Jurkat, Clone E6-1 (cell line): ENCODE data around the gene ATP13A2.

ENCODE experiments used
- DNase-seq: peaks from one replicate; pipeline ENCODE4 v3.0.0-alpha.2; 2011; ENCODE audit warnings: low read depth, low spot score
- H3K4me3 ChIP-seq: 2 replicates; pipeline ENCODE4 v1.5.1; 2011; ENCODE audit warnings: mild to moderate bottlenecking, low read length, control low read depth, moderate library complexity

The ATP13A2 gene

DNA sequence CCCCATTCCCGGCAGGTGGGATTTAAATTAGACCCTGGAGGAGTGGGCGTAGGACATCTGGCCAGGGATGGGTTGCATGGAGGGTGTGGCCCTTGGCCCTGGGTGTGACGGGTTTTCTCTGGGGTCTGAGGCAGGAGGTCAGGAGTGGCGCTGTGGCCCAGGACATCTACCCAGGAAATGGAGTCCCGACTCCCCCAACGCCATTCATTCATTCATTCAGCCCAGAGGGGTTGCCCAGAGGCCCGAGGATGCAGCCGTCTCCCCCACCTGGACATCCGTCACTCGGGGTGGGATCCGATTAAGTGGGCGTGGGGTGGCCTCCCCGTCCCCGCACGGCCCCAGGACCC is 663 bp downstream of the ATP13A2 start:
- peak overlapping the region; percentile 71 for H3K4me3 ChIP-seq
- no peak for DNase-seq

DNA sequence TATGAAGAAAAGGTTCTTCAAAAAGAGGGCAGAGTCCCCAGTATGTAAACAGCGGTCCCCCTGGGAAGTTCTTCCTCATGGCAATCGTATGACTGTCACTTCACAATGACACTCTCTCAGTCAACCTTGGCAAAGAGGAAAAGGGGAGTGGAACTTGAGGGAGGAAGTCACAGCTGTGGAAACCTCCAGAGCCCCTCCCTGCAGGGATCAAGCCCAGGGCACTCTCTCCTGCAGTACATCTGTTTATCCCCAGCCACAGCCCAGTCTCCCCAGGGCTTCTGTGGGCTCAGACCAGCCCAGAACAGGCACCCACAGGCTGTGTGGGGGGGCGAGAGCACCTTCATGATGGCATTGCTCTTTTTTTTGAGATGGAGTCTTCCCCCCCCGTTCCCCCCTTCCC is 2.0 kb downstream of the ATP13A2 start:
- no peak overlapping the region for H3K4me3 ChIP-seq
- DNase-seq = no peak

DNA sequence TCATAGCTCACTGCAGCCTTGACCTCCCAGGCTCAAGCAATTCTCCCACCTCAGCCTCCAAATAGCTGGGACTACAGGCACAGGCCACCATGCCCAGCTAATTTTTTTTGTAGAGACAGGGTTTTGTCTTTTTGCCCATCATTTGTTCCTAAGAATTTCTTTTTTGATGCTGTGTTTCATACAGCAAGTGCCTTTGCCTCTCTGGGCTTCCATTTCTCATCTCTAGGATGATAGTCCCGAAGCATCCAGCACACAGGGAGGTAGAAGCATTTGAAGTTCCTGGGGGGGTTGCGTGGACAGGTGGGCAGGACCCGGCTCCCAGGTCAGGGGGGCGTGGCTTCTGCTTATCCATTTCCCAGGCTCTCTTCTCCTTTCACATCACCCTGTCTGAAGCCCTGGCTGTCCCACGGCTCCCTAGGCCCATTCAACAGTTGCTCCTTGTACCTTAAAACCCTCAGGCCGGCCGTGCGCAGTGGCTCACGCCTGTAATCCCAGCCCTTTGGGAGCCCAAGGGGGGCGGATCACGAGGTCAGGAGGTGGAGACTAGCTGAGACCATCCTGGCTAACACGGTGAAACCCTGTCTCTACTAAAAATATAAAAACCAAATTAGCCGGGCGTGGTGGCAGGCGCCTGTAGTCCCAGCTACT is 3.4 kb downstream of the ATP13A2 start:
- H3K4me3 ChIP-seq = no peak overlapping the region
- no peak for DNase-seq

- DNase-seq = no peak
- no peak overlapping the region for H3K4me3 ChIP-seq
Observed at GRCh38 chr1:17007121-17007520, 4.6 kb downstream of the ATP13A2 start.

DNA sequence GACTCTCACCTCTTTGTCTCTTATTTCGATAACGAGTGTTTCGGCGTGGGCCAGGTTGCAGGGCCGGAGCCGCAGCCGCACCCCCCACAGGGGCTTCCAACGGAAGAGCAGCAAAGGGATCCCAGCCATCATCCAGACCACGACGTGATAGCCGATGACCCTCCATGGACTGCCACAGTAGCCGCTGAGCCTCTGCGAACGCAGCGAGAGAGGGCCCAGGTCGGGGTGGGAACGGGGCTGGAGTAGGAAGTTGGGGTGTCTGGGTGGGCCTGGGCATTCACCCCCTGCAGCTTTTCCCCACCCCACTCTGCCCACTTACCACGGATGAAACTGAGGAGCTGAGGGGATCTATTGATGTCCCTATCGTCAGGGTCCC is 6.4 kb downstream of the ATP13A2 start:
- no peak overlapping the region for H3K4me3 ChIP-seq
- no peak for DNase-seq

DNA sequence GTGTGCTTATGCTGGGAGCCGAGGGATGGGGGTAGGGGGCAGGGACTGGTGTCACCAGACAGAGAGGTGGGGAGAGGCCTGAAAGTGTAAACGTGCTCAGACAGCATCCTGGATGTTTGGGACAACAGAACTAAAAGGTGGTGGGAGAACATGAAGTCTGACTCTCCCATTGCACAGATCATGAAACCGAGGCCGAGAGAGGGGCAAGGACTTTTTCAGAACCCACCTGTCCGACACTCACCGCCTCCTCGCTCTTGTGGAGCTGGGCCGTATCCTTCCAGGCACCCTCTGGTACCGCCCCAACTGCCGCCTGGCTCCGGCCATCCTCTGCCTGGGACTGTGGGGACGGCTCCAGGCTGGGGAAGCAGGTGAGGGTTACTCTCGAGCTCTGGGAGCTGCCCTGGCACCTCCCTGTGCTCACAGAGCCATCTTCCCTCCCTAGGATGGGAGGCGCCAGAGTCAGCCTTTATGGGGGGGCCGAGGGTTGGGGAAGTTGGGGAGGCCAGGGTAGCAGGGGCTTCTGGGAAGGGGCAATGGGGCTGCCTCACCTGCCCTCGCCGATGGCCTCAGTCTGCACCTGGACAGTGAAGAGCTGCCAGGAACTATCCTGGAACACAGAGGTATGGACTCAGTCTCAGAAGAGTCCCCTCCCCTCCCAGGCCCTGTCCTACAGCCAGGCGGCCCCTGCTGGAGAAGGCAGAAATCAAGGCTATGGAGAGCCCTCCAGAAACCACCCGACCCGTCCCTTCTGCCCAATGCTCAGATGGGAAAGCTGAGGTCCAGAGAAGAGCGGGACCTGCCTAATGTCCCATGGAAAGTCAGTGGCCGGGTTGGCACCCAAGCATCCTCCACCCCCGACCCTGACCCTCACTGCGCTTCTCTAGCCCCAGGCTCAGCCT is 7.0 kb downstream of the ATP13A2 start:
- no peak overlapping the region for H3K4me3 ChIP-seq
- DNase-seq = no peak

- DNase-seq = no peak
Observed at GRCh38 chr1:17002524-17002902, 9.2 kb downstream of the ATP13A2 start.

DNA sequence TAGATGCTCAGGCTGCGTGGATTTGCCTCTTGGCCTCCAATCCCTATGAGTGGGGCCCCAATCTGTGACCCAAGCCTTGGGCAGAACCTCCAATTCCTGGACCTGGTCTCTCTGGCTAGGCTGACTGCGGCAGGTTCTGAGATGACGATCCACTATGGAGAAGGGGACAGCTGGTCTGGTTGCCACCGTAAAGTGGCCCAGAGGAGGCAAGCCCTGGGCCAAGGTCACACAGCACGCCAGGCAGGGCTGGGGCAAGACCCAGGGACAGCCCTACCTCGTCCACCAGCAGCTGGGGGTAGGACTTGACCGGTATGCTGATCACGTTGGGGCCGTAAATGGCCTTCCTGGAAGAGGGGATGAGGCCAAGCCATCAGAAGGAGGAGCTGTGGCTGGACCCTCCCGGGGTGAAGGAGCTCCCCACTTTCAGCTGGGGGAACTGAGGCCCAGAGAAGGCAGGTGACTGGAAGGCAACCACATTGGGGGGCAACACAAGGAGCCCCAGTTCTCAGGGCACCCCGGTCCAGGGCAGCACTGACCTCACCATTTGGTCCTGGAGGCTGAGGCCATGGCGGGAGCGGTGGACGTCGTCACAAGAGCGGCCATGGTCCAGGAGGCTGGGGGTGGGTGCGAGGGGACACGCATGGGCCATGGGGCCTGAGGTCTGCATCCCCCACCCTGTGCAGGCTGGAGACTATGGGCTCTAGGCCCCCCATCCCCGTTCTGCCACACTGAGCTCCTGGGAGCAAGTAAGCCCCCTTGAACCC is 9.8 kb downstream of the ATP13A2 start:
- DNase-seq = no peak
- H3K4me3 ChIP-seq = no peak overlapping the region

More at GRCh38 chr1:17002524-17002902, 9.2 kb downstream of the ATP13A2 start:
- no peak overlapping the region for H3K4me3 ChIP-seq

GRCh38 chr1:16999863-17000262 is 11.9 kb downstream of the ATP13A2 start:
- DNase-seq = no peak
- H3K4me3 ChIP-seq = no peak overlapping the region

DNA sequence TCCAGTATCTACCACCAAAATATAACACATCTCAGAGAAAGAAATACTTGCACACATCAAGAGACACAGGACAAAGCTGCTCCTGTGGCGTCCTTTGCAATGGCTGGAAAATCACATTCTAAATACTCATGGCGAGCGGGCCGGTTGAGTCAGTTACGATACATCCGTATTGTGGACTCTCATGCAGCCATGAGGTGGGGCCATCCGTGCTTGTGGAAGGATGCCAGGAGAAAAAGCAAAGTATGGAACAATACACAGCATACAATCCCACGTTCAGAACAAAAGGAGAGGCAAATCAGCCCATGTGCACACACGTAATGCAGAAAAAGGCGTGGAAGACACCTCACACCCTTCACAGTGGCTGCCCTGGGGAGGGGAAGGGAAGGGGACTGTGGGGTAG is 13.1 kb downstream of the ATP13A2 start:
- no peak overlapping the region for H3K4me3 ChIP-seq
- no peak for DNase-seq

GRCh38 chr1:16996845-16997244 is 14.9 kb downstream of the ATP13A2 start:
- no peak for DNase-seq
- H3K4me3 ChIP-seq = no peak overlapping the region

DNA sequence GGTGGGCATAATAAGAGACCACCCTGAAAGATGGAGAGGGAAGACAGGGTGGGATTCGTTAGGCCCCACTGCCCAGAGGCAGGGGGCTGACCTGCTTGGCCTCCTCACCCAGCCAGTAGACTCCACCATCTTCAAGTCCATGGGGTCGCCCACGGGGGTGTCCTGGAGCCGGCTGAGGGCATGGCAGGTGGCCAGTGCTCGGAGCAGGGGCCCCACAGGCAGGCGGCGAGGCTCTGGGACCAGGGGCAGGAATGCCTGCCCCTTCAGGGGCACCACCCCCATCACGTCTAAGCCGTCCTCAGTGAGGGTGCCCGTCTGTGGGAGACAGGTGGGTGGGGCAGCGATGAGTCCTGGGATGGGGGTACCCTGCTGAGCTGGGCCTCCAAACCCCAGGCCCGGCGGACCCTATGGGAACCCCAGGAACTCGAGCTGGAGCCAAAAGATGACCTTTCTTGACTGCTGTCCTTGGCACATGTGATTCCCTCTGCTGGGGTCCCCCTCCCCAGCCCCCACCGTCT is 18.1 kb downstream of the ATP13A2 start:
- no peak overlapping the region for H3K4me3 ChIP-seq
- no peak for DNase-seq

DNA sequence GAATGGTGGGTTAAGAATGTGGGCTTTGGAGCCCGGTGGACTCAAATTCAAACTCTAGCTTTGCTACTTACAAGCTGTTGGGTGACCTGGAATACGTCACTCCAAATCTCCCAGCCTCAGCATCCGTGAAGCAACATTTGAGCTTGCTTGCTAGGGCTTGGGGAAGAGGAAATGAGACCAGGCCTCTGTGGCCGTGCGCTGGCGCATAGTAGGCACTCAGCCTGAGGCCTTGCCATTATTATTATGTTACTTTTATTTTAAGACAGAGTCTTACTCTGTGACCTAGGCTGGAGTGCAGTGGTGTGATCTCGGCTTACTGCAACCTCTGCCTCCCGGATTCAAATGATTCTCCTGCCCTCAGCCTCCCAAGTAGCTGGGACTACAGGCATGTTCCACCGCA is 19.1 kb downstream of the ATP13A2 start:
- no peak for DNase-seq

DNA sequence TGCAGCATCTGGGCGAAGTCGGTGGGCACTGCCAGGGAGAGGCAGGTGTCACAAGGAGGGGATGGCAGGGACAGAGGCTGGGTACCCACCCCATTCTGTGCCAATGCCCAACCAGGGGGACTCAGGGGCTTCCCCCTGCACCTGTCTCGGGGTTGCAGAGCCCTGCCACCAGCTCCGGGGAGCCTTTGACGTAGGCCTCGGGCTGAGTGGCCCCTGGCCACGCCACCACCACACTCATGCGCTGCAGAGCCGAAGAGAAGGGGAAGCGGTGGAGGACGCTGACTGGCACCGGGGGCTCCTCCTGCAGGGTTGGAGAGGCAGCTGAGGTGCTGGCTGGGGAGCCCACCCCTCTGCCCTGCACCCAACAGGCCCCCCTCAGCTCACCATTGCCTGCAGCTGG is 19.6 kb downstream of the ATP13A2 start:
- DNase-seq = no peak
- no peak overlapping the region for H3K4me3 ChIP-seq

More for the DNA sequence above, 19.1 kb downstream of the ATP13A2 start:
- no peak overlapping the region for H3K4me3 ChIP-seq

DNA sequence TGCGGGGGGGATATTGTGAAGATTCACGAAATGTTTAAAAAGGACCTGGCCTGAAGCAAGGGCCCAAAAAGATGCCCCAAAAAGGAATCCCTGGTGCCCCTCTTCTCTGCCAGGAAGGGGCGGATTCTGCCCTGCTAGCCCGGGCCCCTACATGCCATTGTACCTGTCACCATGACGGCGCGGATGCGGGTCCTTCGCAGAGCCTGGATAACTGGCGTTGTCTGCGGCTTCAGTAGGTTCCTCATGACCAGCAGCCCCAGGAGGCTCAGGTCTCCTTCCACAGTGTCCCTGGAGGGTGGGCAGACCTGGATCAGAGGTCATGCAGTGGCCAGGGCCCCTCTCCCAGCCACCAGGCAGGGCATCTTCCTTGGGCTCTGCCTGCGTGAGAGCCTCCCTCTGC is 20.2 kb downstream of the ATP13A2 start:
- H3K4me3 ChIP-seq = no peak overlapping the region
- no peak for DNase-seq

DNA sequence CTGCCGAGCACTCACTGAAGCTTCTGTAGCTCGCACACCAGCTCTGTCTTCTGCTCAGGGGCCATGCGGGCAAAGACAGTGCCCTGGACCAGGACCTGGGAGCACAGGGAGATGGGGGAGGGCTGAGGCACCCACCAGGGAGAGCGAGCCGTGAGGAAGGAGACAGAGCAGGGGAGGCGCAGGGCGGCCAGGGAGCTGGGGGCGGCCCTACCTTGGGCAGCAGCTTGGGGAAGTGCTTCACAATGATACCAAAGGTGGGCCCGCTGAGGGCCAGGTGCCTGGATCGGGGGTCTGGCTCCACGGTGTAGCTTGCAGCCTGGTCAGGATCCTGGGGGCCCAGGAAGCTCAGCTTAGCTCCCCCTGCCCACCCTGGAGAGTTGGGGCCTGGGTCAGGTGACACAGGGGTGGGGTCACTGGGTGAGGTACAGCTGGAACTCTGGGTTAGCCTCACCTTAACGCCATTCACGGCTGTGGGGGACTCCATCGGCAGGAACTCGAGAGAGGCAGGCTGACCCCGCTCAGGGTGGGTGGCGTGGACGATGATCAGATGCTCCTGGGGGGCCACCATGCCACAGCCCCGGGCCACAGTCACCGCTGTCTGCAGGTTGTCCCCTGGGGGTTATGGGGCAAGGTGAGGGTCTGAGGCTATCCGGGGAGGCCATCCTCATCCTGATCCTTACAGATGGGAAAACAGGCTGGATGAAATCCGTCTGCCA is 21.9 kb downstream of the ATP13A2 start:
- no peak for DNase-seq
- no peak overlapping the region for H3K4me3 ChIP-seq

GRCh38 chr1:16988210-16988609 is 23.5 kb downstream of the ATP13A2 start:
- no peak for DNase-seq
- no peak overlapping the region for H3K4me3 ChIP-seq

GRCh38 chr1:16986962-16987361 is 24.8 kb downstream of the ATP13A2 start:
- no peak overlapping the region for H3K4me3 ChIP-seq
- no peak for DNase-seq

GRCh38 chr1:16986560-16986959 is 25.2 kb downstream of the ATP13A2 start:
- H3K4me3 ChIP-seq = no peak overlapping the region
- DNase-seq = no peak
